ENCODE results near the gene PHRF1. TPM values are rescaled to one million over a fixed set of nuclear protein-coding genes. Genes with fewer than 3 reads are reported as not detected.

Gene PHRF1
- total RNA-seq, 2 donors from 2014 or later = 31.3 to 39.6 TPM

DNA sequence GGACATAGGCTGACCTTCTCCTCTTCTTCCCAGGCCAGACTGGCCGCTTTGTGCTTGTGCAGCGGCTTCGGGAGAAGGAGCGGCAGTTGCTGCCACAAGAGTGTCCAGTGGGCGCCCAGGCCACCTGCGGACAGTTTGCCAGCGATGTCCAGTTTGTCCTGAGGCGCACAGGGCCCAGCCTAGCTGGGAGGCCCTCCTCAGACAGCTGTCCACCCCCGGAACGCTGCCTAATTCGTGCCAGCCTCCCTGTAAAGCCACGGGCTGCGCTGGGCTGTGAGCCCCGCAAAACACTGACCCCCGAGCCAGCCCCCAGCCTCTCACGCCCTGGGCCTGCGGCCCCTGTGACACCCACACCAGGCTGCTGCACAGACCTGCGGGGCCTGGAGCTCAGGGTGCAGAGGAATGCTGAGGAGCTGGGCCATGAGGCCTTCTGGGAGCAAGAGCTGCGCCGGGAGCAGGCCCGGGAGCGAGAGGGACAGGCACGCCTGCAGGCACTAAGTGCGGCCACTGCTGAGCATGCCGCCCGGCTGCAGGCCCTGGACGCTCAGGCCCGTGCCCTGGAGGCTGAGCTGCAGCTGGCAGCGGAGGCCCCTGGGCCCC, 14.1 kb upstream of the PHRF1 start:
- Histone ChIP-seq H3K27ac (no peak overlapping the region), H3K4me1 (ENCODE audit: control insufficient read depth in 1 of 2, low read depth in 2 of 2) (peaks cover 12 to 15% of the 10 kb centered on the region in 2 donors), H3K27me3 (replicated peaks; ENCODE audit: insufficient read depth) (no peaks in the 10 kb centered on the region), H3K4me3 (peak overlapping the region; percentile 89), H3K36me3 (no peaks in the 10 kb centered on the region), H3K9me3 (no peaks in the 10 kb centered on the region)
- DNase-seq (ENCODE audit: low spot score) (no peak), ATAC-seq (ENCODE audit: insufficient number of reproducible peaks, low FRiP score, low read depth) (no peak)
- TF ChIP-seq, protein P1, sequence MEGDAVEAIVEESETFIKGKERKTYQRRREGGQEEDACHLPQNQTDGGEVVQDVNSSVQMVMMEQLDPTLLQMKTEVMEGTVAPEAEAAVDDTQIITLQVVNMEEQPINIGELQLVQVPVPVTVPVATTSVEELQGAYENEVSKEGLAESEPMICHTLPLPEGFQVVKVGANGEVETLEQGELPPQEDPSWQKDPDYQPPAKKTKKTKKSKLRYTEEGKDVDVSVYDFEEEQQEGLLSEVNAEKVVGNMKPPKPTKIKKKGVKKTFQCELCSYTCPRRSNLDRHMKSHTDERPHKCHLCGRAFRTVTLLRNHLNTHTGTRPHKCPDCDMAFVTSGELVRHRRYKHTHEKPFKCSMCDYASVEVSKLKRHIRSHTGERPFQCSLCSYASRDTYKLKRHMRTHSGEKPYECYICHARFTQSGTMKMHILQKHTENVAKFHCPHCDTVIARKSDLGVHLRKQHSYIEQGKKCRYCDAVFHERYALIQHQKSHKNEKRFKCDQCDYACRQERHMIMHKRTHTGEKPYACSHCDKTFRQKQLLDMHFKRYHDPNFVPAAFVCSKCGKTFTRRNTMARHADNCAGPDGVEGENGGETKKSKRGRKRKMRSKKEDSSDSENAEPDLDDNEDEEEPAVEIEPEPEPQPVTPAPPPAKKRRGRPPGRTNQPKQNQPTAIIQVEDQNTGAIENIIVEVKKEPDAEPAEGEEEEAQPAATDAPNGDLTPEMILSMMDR (IDR thresholded peaks at IDR 0.05) = no peak

DNA sequence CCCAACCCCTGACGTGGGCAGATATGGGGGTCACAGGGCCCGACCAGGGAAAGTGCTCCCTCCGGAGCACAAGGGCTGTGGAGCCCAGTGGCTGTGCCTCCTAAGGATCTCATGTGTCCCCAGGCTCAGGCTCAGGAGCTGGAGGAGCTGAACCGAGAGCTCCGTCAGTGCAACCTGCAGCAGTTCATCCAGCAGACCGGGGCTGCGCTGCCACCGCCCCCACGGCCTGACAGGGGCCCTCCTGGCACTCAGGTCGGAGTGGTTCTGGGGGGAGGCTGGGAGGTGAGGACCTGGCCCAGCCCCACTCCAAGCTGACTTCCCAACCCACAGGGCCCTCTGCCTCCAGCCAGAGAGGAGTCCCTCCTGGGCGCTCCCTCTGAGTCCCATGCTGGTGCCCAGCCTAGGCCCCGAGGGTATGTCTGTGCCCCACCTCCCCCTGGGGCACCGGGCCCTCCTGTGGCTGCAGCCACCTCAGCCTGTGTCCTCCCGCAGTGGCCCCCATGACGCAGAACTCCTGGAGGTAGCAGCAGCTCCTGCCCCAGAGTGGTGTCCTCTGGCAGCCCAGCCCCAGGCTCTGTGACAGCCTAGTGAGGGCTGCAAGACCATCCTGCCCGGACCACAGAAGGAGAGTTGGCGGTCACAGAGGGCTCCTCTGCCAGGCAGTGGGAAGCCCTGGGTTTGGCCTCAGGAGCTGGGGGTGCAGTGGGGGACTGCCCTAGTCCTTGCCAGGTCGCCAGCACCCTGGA, 13.0 kb upstream of the PHRF1 start:
- H3K9me3 ChIP-seq = no peaks in the 10 kb centered on the region
- H3K4me1 ChIP-seq (ENCODE audit: control insufficient read depth in 1 of 2, low read depth in 2 of 2) = peaks cover 15 to 24% of the 10 kb centered on the region in 2 donors
- H3K27ac ChIP-seq = no peak overlapping the region
- no peak for DNase-seq (ENCODE audit: low spot score)
- no peaks in the 10 kb centered on the region for H3K36me3 ChIP-seq
- no peaks in the 10 kb centered on the region for H3K27me3 ChIP-seq (replicated peaks; ENCODE audit: insufficient read depth)
- ATAC-seq (ENCODE audit: insufficient number of reproducible peaks, low FRiP score, low read depth) = no peak
- H3K4me3 ChIP-seq = no peak overlapping the region
- TF ChIP-seq, protein P1 (IDR thresholded peaks at IDR 0.05) = no peak

DNA sequence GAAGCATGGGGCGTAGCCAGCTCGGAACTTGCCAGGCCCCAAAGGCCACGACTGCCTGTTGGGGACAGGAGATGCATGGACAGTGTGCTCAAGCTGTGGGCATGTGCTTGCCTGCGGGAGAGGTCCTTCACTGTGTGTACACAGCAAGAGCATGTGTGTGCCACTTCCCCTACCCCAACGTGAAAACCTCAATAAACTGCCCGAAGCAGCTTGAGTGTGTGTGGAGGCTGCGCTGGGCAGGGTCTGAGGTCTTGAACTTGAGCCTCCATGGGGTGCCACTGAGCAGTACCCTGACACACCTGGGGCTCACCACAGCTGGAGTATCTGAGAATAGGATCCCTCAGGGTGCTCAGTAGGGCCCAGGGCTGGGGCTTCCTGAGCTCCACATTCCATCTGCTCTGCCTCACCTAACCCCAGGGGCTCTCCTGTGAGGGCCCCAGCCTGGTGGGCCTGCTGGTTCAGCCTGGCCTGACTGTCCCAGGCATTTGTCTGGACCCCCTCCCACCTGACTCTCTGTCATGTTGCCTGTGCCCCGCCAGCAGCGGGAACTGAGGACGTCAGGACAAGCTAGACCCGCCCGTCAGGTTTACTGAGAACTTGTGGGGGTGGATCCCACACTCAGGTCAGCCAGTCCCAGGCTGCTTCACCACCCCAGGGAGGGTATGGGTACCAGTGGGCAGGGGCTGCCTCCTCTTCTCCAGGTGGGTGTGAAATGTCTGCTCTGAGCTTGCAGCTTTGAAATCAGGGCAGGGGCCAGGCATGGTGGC, 12.3 kb upstream of the PHRF1 start:
- H3K27ac ChIP-seq = no peak overlapping the region
- no peak for ATAC-seq (ENCODE audit: insufficient number of reproducible peaks, low FRiP score, low read depth)

GRCh38 chr11:565921-566509, 10.3 kb upstream of the PHRF1 start:
- H3K4me1 ChIP-seq (ENCODE audit: control insufficient read depth in 1 of 2, low read depth in 2 of 2) = peaks cover 9 to 24% of the 10 kb centered on the region in 2 donors
- no peaks in the 10 kb centered on the region for H3K27me3 ChIP-seq (replicated peaks; ENCODE audit: insufficient read depth)
- no peak overlapping the region for H3K4me3 ChIP-seq
- no peaks in the 10 kb centered on the region for H3K36me3 ChIP-seq
- TF ChIP-seq, protein P1 (IDR thresholded peaks at IDR 0.05) = no peak
- no peaks in the 10 kb centered on the region for H3K9me3 ChIP-seq
- DNase-seq (ENCODE audit: low spot score) (no peak), ATAC-seq (ENCODE audit: insufficient number of reproducible peaks, low FRiP score, low read depth) (no peak)
- H3K27ac ChIP-seq = no peak overlapping the region

More for the DNA sequence above, 12.3 kb upstream of the PHRF1 start:
- H3K9me3 ChIP-seq = no peaks in the 10 kb centered on the region
- DNase-seq (ENCODE audit: low spot score) = no peak
- TF ChIP-seq, protein P1 (IDR thresholded peaks at IDR 0.05) = no peak
- no peaks in the 10 kb centered on the region for H3K36me3 ChIP-seq
- H3K4me1 ChIP-seq (ENCODE audit: control insufficient read depth in 1 of 2, low read depth in 2 of 2) = peaks cover 15 to 26% of the 10 kb centered on the region in 2 donors
- H3K27me3 ChIP-seq (replicated peaks; ENCODE audit: insufficient read depth) = no peaks in the 10 kb centered on the region
- no peak overlapping the region for H3K4me3 ChIP-seq
